Adrenal gland (tissue), 12 donors: ENCODE data around the gene UHRF1. TPM values are rescaled to one million over a fixed set of nuclear protein-coding genes. Genes with fewer than 3 reads are reported as not detected.

Source experiments
- DNase-seq, 7 donors: peaks; one replicate each; pipeline ENCODE4 v3.0.0-alpha.2; 2019 to 2020
- H3K27ac ChIP-seq, 5 donors: fragments of 200-600 bp; sonication (generic) in 4 of 5; 1 replicate in 3 of 5; 2 replicates in 2 of 5; pipeline versions ENCODE4 v1.5.1 to v1.8.0; 2016 to 2020; ENCODE audit warnings: mild to moderate bottlenecking in 1 of 5
- H3K27me3 ChIP-seq: fragments of 200-600 bp; 2 replicates; pipeline ENCODE4 v1.8.0; 2021
- H3K36me3 ChIP-seq, 2 donors: fragments of 200-600 bp; replicated peaks in 1 of 2; 1 replicate in 1 of 2; 2 replicates in 1 of 2; pipeline versions ENCODE4 v1.5.1 to v1.8.0; 2018 to 2022
- H3K4me1 ChIP-seq, 2 donors: fragments of 200-600 bp; replicated peaks in 1 of 2; 1 replicate in 1 of 2; 2 replicates in 1 of 2; pipeline versions ENCODE4 v1.5.1 to v1.8.0; 2018 to 2021
- H3K4me3 ChIP-seq, 4 donors: fragments of 200-600 bp; sonication (generic) in 3 of 4; one replicate each; pipeline ENCODE4 v1.5.1; 2016 to 2018
- H3K9me3 ChIP-seq, 3 donors: fragments of 200-600 bp; sonication (generic) in 1 of 3; replicated peaks in 1 of 3; 1 replicate in 2 of 3; 2 replicates in 1 of 3; pipeline versions ENCODE4 v1.5.1 to v1.8.0; 2016 to 2021
- POLR2A ChIP-seq, 2 donors: fragments of 450-650 bp; IDR thresholded peaks; one replicate each; pipeline ENCODE4 v1.6.1; 2017; ENCODE audit warnings: antibody characterized with exemption in 2 of 2, mild to moderate bottlenecking in 2 of 2, moderate library complexity in 1 of 2
- WGBS, 4 donors: extraction: QIAGEN DNeasy Blood & Tissue Kit in 2 of 4; methylation state at CpG; one replicate each; pipeline versions ENCODE4 v1.1.5 to v1.1.7; 2013 to 2017; 5-methylcytosine and 5-hydroxymethylcytosine counted together
- intact Hi-C, 2 donors: fragments of 100-400 bp; cut with DNase I; formaldehyde crosslinking; loops; one replicate each; pipeline versions ENCODE4 v1.14.1 to v1.15.0; 2022 to 2023
- polyA plus RNA-seq, 3 donors: library from polyadenylated mRNA; stranded (reverse); fragments of 200-250 nt in 2 of 3; fragments of 350-450 nt in 1 of 3; fragmentation: Illumina TruSeq in 1 of 3; extraction: RNeasy Lipid Tissue Mini Kit (QIAGEN cat#74804) in 1 of 3; gene quantifications; one replicate each; pipeline ENCODE4 v1.2.3, GENCODE V29; 2013 to 2014
- total RNA-seq, 9 donors: library from RNA; depleted of rRNA in 4 of 9; stranded (reverse); fragments of >200 nt in 4 of 9; fragments of 120-200 nt in 1 of 9; fragmentation: NEBNext Ultra II Directional in 1 of 9; extraction: Animal tissue kit (Norgen Biotek cat#: 25700) in 1 of 9; gene quantifications; one replicate each; pipeline versions ENCODE4 v1.1.0 to v1.2.4, GENCODE V29; 2013 to 2023
- TF ChIP-seq, protein P1 (sequence below), 6 experiments: fragments of 450-650 bp in 4 of 6; fragments of 200-600 bp in 2 of 6; sonication (generic) in 1 of 6; IDR thresholded peaks; 1 replicate in 5 of 6; 2 replicates in 1 of 6; pipeline versions ENCODE4 v1.5.1 to v1.8.0; 2016 to 2021; ENCODE audit warnings: antibody characterized with exemption in 6 of 6, mild to moderate bottlenecking in 2 of 6, moderate library complexity in 1 of 6
- donor health status: healthy with polysubstance abuse.
- donor health status: Bipolar disorder and iron deficiency.
- donor health status: DM: yes; HTN: yes; CAD: no.
- donor health status: DM: no; HTN: no; CAD: no.
- donor health status: DM: no; HTN: no; CAD: no.
- donor health status: DM: yes; HTN: yes; CAD: no.

The UHRF1 gene
- total and polyA plus RNA-seq, 12 donors: 0.56 to 11.0 (median 1.1) TPM

DNA sequence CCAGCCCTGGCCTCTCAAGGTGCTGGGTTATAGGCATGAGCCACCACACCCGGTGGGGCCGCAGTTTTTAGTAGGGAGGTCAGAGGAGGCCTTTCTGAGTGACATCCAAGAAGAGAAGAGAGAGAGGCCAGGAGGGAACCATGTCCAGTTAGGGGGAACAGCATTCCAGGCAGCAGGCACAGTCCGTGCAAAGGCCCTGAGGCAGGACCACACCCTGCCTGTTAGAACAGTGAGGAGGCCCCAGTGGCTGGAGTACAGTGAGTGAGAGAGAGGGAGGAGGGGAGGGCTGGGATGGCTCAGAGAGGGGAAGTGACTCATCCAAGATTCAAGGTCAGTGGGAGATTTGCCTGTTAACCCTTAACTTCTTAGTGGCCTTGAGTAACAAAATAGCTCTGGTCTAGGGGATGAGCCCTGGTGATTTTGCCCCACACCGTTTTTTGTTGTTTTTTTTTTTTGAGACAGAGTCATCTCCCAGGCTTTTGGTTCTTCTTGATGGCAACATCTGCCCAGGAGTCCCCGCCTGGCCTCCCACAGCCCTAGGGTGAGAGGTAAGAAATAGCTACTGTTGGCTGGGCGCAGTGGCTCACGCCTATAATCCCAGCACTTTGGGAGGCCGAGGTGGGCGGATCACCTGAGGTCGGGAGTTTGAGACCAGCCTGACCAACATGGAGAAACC lies 39.1 kb upstream of the UHRF1 start:
- intact Hi-C loops: loop anchor here (5.0 kb wide), 2 partner anchors 42 to 162 kb away; no protein-coding TSS in a partner anchor
- Histone ChIP-seq H3K27ac (peak overlapping the region in 4 of 5 donors; percentile 6 to 91 (median 83)), H3K27me3 (no peaks in the 10 kb centered on the region), H3K36me3 (no peaks in the 10 kb centered on the region), H3K4me3 (no peak overlapping the region), H3K4me1 (peaks cover 9 to 32% of the 10 kb centered on the region in 2 donors), H3K9me3 (no peaks in the 10 kb centered on the region)
- TF ChIP-seq, protein P1, sequence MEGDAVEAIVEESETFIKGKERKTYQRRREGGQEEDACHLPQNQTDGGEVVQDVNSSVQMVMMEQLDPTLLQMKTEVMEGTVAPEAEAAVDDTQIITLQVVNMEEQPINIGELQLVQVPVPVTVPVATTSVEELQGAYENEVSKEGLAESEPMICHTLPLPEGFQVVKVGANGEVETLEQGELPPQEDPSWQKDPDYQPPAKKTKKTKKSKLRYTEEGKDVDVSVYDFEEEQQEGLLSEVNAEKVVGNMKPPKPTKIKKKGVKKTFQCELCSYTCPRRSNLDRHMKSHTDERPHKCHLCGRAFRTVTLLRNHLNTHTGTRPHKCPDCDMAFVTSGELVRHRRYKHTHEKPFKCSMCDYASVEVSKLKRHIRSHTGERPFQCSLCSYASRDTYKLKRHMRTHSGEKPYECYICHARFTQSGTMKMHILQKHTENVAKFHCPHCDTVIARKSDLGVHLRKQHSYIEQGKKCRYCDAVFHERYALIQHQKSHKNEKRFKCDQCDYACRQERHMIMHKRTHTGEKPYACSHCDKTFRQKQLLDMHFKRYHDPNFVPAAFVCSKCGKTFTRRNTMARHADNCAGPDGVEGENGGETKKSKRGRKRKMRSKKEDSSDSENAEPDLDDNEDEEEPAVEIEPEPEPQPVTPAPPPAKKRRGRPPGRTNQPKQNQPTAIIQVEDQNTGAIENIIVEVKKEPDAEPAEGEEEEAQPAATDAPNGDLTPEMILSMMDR (IDR thresholded peaks at IDR 0.05): no peak
- TF ChIP-seq POLR2A (IDR thresholded peaks at IDR 0.05): peak in 1 of 2 donors; percentile 22
- WGBS, 4 donors: 55 to 66% (median 57%) methylated on average over 10 of the region's 10 CpGs
- peak; percentile 75 to 91 (median 89) for DNase-seq

DNA sequence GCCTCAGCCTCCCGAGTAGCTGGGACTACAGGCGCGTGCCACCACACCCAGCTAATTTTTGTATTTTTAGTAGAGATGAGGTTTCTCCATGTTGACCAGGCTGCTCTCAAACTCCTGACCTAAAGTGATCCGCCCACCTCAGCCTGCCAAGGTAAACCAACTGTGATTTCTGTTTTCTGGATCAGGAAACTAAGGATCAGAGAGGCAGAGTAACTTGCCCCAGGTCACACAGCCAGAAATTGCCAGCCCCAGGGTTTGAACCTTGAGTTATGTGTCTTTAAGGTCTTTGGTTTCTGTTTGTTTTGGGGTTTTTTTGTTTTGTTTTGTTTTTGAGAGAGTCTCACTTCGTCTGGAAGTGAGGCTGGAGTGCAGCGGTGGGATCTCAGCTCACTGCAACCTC lies 37.6 kb upstream of the UHRF1 start:
- intact Hi-C loops: loop anchor here (2.0 to 5.0 kb wide), 3 partner anchors 39 to 161 kb away; no protein-coding TSS in a partner anchor
- no peak for DNase-seq
- no peaks in the 10 kb centered on the region for H3K36me3 ChIP-seq
- peaks cover 1 to 20% of the 10 kb centered on the region in 2 donors for H3K4me1 ChIP-seq
- no peaks in the 10 kb centered on the region for H3K27me3 ChIP-seq
- H3K4me3 ChIP-seq: no peak overlapping the region
- 63 to 80% (median 73%) methylated on average over 6 of the region's 6 CpGs for WGBS, 4 donors
- no peak for TF ChIP-seq POLR2A (IDR thresholded peaks at IDR 0.05)
- TF ChIP-seq, protein P1 (IDR thresholded peaks at IDR 0.05): no peak
- no peak overlapping the region for H3K27ac ChIP-seq
- H3K9me3 ChIP-seq: no peaks in the 10 kb centered on the region

DNA sequence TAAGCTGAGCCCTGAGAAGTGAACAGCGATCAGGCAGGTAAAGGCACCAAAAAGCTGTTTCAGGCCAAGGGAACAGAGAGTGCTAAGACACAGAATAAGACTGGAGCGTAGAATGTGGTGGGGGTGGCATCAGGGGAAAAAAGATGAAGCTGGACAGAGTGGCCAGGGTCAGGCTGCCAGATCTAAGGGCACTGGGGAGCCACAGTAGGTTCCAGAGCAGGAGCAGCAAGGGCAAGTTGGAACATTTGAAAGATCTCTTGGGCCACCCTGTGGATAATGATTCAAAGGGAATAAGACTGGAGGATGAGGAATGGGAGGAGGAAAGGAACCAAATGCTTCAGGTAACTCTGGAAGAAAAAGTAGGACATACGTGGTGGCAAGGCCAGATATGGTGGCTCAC lies 35.4 kb upstream of the UHRF1 start:
- Histone ChIP-seq H3K36me3 (no peaks in the 10 kb centered on the region), H3K4me1 (peaks cover 0 to 13% of the 10 kb centered on the region in 2 donors), H3K27me3 (no peaks in the 10 kb centered on the region), H3K27ac (no peak overlapping the region), H3K9me3 (no peaks in the 10 kb centered on the region), H3K4me3 (no peak overlapping the region)
- WGBS, 4 donors: 86 to 96% (median 92%) methylated on average over 3 of the region's 3 CpGs
- DNase-seq: no peak
- TF ChIP-seq POLR2A (IDR thresholded peaks at IDR 0.05): no peak
- TF ChIP-seq, protein P1 (IDR thresholded peaks at IDR 0.05): no peak
- intact Hi-C loops: loop anchor here (2.0 to 5.0 kb wide), 3 partner anchors 37 to 158 kb away; no protein-coding TSS in a partner anchor

DNA sequence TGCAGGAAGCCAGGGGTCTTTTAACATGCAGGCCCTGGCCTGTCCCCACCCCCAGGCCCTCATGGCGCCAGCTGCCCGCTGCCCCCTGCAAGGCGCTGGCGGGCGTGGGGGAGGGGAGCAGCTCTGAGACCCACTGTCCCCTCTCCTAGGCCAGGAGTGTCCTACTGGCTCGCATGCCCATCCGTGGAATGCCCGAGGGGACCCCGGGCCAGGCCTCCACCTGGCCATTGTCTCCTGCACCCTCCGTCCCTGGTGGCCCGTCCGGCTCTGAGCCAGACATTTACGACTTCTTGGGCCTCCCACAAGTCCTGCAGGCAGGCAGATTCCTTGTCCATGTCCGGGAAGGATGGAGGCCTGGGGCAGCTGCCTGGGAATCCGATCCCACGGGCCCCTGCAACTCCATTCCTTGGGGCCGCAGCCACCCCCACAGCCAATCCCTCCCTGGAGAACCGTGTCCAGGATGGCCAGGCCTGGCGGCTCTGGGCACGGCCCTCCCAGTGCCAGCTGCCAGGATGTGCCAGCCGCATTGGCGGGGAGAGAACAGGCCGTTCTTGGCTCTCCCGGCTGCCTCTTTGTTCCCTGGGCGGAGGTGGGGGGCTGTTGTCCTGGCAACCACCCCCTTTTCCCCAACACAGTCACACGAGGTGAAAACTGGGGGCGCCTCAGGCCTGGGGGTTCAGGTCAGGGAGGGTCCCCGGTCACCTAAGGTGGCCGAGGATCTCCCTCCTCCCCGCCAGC lies 31.4 kb upstream of the UHRF1 start:
- Histone ChIP-seq H3K4me1 (no peaks in the 10 kb centered on the region), H3K4me3 (no peak overlapping the region), H3K9me3 (no peaks in the 10 kb centered on the region), H3K27me3 (no peaks in the 10 kb centered on the region), H3K36me3 (no peaks in the 10 kb centered on the region), H3K27ac (no peak overlapping the region)
- no peak for DNase-seq
- TF ChIP-seq POLR2A (IDR thresholded peaks at IDR 0.05): no peak
- 64 to 100% (median 87%) methylated on average over 2 to 30 of the region's 30 CpGs for WGBS, 4 donors
- intact Hi-C loops: no loop called here
